ENCODE results near the gene OR51E1. TPM values are rescaled to one million over a fixed set of nuclear protein-coding genes. Genes with fewer than 3 reads are reported as not detected.

The OR51E1 gene
- total and polyA plus RNA-seq, 2 donors (not counting 3 experiments of a cell fraction or from before 2014, with no cell fraction given): not detected

- Histone ChIP-seq H3K9ac (replicated peaks; ENCODE audit: extremely low read depth, insufficient read depth, low read length) (no peak overlapping the region), H3K79me2 (ENCODE audit: control insufficient read depth, insufficient read depth, low read length) (no peaks in the 10 kb centered on the region), H3K4me1 (ENCODE audit: control insufficient read depth, extremely low read depth, insufficient read depth, low read length) (no peaks in the 10 kb centered on the region), H3K9me1 (replicated peaks; ENCODE audit: control insufficient read depth, extremely low read depth, insufficient read depth, low read length) (no peaks in the 10 kb centered on the region), H3K36me3 (ENCODE audit: control insufficient read depth in 2 of 2, extremely low read depth in 1 of 2, insufficient read depth in 2 of 2, low read length in 2 of 2) (no peaks in the 10 kb centered on the region), H3K27ac (ENCODE audit: insufficient read depth, low read depth, low read length) (no peak overlapping the region), H3K4me2 (ENCODE audit: insufficient read depth, low read length) (no peak overlapping the region), H3K27me3 (ENCODE audit: control insufficient read depth in 2 of 2, insufficient read depth in 2 of 2, low read length in 2 of 2) (peaks cover 2% of the 10 kb centered on the region in 2 experiments), H2AFZ (ENCODE audit: low read depth, low read length) (no peak overlapping the region), H4K20me1 (replicated peaks; ENCODE audit: control insufficient read depth, extremely low read depth, insufficient read depth, low read length) (no peaks in the 10 kb centered on the region), H3K9me3 (replicated peaks; ENCODE audit: control insufficient read depth, insufficient read depth, low read length) (no peaks in the 10 kb centered on the region), H3K4me3 (replicated peaks in 1 of 3; ENCODE audit: insufficient read depth in 1 of 3, low read depth in 1 of 3, low read length in 3 of 3) (no peak overlapping the region)
- intact Hi-C loops (cut with micrococcal nuclease) (loop anchor here (1.0 to 2.0 kb wide), 3 partner anchors 378 to 1182 kb away; partner anchors contain the start of gene OR52N2), dilution Hi-C loops (cut with MboI; ENCODE audit: extremely low pct_ligation_motif_present, low sequenced_read_pairs) (no loop called here)
- peak; percentile 37 for DNase-seq (ENCODE audit: low read depth, low spot score)
- POLR2A ChIA-PET: no interaction called here
- peak; percentile 52 for FAIRE-seq
- TF ChIP-seq POLR2AphosphoS5 (IDR thresholded peaks at IDR 0.05; ENCODE audit: insufficient read depth, low read depth, low read length): no peak
- TF ChIP-seq FOS (IDR thresholded peaks at IDR 0.05; ENCODE audit: borderline replicate concordance, insufficient read depth, low read length): no peak
- TF ChIP-seq MAX (IDR thresholded peaks at IDR 0.05; ENCODE audit: insufficient read depth, insufficient read length): no peak
- TF ChIP-seq CTCF (IDR thresholded peaks at IDR 0.05; ENCODE audit: extremely low read depth in 1 of 2, insufficient read depth in 1 of 2, low read depth in 1 of 2, low read length in 2 of 2): peak; percentile 54 to 63
- TF ChIP-seq MYC (IDR thresholded peaks at IDR 0.05; ENCODE audit: low read depth, low read length): no peak
- BruUV-seq (replicated peaks): no TSS peak
- CTCF ChIA-PET: interaction anchor here (0.8 to 5.6 kb wide), 4 partner anchors 10 to 1265 kb away, joined by 3 to 54 read pairs (median 5); partner anchors contain the start of gene OR51D1
These were observed 17.3 kb upstream of the OR51E1 start for GRCh38 chr11:4626207-4627099.

All from endothelial cell of umbilical vein (primary cell).